HUDEP-2 (cell line): ENCODE results near the gene SUPT5H.
A peak's percentile ranks its signal among the peaks of the same experiment; 100 is the strongest.

Source experiments
- DNase-seq, 76 experiments: peaks; one replicate each; lab custom pipeline; 2025; ENCODE audit not compliant: unreplicated experiment in 76 of 76; lab: John Stamatoyannopoulos, UW

SUPT5H gene

DNA sequence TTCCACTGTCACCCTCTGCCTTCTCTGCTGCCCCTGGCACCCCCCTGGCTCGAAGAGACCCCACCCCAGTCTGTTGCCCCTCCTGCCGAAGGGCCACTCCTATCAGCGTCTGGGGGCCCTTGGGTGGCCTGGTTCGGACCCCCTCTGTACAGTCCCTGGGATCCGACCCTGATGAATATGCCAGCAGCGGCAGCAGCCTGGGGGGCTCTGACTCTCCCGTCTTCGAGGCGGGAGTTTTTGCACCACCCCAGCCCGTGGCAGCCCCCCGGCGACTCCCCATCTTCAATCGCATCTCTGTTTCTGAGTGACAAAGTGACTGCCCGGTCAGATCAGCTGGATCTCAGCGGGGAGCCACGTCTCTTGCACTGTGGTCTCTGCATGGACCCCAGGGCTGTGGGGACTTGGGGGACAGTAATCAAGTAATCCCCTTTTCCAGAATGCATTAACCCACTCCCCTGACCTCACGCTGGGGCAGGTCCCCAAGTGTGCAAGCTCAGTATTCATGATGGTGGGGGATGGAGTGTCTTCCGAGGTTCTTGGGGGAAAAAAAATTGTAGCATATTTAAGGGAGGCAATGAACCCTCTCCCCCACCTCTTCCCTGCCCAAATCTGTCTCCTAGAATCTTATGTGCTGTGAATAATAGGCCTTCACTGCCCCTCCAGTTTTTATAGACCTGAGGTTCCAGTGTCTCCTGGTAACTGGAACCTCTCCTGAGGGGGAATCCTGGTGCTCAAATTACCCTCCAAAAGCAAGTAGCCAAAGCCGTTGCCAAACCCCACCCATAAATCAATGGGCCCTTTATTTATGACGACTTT is 36.8 kb upstream of the SUPT5H start:
- peak in 8 of 76 experiments; percentile 26 to 40 (median 30) for DNase-seq

DNA sequence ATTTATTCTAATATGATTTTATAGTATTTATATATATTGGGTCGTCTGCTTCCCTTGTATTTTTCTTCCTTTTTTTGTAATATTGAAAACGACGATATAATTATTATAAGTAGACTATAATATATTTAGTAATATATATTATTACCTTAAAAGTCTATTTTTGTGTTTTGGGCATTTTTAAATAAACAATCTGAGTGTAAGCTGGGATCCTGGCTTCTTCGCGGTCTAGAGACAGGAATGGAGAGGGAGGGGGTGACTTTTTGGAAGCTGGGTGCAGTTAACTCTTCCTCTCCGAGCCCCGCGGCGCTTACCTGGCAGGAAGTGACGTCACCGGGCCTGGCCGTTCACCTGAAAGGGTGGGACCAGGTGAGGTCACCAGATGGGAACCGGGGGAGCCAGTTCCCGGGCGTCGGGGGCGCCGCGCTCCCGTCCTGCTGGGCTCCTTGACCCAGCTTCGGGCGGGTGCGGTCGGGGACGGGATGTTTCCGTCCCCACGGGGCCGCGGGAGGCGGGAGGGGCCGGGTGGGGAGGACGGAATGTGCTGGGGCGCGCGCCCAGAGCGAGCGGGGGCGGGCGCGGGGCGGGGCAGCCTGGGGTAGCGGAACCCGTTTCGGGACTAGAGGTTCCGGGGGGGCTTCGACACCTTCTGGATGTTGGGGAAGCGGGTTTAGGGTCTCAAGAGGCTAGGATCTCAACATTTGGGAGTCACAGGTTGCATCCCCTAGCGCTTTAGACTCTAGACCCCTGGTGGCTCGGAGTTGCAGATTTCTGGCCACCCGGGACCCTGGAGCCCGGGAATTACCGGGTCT is 36.0 kb upstream of the SUPT5H start:
- peak in 67 of 76 experiments; percentile 17 to 87 (median 70) for DNase-seq

DNA sequence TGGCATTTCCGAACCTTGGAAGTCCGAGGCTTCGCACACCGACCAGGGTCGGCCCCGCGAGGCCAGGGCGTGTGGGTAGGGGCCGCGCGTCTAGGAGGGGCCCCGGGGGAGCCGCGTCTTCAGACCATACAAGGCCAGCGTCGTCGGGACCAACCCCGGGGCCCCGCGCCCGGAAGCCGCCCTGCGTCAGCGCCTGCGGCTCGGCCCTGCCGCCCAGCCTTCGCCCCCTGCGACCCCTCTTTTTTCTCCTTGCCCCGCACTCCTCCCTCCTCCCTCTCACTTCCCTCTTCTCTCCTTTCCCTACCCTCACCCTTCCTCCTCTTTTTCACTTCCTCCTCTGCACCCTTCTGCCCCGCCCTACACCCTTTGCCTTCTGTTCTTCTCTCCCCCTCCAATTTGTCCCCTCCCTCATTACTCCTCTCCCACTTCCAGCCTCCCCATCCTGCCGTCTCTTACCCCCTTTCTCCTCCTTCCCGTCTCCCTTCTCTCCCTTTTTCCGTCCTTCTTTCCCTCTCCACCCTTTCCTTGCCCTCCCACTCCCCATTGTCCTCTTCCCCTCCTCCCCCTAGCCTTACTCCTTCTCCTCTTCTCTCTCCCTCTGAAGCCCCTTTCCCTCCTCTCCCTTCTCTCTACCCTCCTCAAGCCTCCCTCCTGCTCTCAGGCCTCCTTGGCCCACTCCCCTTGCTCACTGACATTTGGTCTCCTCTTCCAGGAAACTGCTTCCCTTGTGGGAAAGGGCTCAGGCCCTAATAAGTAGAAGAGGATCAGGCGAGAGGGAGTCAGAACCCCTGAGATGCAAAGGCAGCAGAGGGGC is 35.2 kb upstream of the SUPT5H start:
- peak in 22 of 76 experiments; percentile 23 to 82 (median 49) for DNase-seq

DNA sequence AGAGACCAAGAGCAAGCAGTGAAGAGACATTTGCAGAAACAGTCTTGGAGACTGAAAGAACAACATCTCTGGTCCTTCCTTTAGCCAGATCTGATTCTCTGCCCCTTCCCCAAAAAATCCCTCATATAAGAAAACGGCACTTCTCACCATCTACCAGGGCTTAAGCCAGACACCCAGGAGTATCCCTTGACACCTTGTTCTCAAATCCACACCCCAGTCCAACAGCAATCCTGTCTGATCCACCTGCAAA is 34.6 kb upstream of the SUPT5H start:
- DNase-seq = peak in 1 of 76 experiments; percentile 25

DNA sequence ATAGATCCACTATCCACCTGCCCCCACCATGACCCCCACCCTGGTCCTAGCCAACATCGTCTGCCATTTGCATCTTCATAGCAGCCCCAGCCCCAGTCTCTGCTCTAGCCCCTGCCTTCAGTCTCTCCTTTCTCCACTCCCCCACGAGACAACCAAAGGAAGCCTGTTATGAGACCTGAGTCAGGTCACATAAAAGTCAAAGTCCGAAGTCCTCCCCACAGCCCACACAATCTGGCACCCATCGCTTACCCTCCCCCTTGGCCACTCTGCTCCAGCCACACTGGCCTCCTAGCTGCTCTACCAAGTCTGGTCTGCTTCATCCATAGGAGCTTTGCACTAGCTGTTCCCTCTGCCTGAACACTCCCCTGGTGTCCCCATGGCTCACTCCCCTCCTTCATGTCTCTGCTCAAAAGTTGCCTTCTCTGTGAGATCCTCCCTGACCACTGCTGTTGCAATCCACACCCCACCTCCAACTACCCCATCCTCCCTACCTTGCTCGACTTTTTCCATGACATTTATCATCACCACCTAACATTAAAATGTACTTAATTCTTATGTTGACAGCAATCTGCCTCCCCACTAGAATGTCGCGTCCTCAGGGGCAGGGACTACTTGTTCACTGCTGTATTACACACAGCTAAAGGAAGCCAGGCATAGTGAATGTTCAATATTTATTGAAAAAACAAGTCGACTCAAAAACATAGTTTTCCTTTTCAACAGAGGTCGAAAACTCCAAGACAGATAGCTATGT is 34.1 kb upstream of the SUPT5H start:
- peak in 9 of 76 experiments; percentile 18 to 54 (median 40) for DNase-seq

DNA sequence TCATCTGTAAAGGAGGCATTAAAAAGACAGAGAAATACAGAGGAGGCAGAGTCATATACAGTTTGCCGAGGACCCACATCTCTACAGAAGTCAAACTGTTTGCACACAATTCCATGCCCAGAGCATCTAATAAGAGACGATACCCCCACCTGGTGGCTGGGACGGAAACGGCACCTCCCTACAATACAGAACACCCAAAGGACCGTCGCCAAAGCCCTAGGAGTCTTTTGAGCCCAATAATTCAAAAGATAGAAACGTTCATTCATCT is 33.6 kb upstream of the SUPT5H start:
- peak in 74 of 76 experiments; percentile 43 to 98 (median 90) for DNase-seq

DNA sequence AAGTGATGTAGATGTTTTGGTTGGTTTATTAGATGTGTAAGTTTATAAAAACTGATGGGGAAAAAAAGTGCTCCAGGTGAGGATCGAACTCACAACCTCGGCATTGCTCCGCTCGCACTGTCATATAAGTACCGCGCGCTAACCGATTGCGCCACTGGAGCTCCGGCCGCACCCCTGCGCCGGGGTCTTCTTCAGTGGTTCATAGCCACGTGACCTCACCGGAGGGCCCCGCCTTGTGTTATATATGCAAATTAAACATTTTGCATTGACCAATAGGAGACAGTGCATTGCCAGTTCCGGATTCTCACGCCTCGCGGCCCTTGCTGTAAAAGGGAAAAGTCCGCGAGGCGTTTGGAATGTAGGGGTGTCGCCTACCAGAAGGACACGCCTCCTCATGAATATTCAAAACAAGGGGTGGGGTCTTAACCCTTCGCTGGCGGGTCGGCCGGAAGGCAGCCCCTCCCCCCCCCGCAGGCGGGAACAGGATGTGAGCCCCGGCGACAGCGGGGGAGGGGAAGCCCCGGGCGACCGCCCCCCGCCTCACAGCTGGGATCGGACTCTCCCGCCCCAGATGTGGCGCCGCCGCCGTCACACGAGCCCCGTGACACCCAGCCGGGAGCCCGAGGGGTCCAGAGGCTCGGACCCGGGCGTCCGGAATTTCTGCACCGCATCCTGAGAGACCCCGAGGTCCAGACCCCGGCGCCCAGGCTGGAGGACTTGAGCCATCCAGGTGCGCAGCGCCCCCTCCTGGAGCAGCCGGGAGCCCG is 33.1 kb upstream of the SUPT5H start, which contains the start of gene PLEKHG2:
TSS of gene PLEKHG2 (plus strand) at position 570 of the 767 bp plus-strand sequence. CDS start 1,418 bp downstream, outside the sequence.
- peak; percentile 82 to 100 (median 98) for DNase-seq

DNA sequence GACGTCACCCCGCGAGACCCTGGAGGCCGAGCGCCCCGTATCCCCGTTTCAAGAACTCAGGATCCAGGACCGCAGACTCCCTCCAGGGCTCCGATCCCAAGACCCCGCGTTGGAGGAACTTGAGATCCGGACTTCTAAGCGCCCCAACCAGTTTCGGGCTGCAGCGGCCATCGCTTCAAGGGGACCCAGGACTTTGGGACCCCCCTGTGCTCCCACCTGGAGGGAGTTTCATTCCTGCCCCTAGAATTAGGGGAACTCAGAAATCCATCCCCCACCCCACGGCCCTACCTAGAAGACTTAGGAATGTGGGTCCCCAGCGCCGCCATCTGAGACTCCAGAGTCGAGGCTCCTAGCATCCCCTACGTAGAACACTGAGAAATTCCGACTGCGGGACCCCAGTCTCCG is 32.5 kb upstream of the SUPT5H start:
- DNase-seq = no peak

DNA sequence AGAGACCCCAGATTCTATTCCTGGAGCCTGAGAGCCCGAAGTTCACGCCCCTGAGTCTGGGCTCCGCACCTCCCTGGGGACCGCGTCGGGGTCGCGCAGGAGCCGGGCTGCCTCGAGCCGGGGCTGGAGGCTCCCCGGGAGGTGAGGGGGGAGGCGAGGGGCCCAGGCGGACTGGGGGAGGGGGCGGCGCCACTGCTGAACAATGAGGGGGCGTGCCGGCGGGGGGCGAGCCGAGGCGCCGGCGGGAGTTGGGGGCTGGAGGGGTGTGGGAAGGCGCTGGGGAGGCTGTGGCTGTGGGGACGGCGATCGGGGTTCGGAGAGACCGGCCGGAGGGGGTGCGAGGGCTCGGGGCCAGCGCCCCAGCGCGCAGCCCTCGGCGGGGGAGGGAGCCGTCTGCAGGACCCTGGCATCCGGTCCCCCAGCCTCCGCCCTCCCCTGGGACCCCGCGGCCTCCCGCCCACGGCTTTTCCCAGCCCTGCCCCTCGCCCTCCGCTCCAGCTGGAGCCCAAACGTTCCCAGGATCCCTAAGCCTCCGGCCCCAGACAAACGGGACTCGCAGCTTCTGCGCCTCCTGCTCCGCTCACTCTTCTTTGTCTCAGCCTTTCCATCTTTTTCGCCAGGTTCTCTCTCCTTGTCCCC is 32.0 kb upstream of the SUPT5H start:
- no peak for DNase-seq

DNA sequence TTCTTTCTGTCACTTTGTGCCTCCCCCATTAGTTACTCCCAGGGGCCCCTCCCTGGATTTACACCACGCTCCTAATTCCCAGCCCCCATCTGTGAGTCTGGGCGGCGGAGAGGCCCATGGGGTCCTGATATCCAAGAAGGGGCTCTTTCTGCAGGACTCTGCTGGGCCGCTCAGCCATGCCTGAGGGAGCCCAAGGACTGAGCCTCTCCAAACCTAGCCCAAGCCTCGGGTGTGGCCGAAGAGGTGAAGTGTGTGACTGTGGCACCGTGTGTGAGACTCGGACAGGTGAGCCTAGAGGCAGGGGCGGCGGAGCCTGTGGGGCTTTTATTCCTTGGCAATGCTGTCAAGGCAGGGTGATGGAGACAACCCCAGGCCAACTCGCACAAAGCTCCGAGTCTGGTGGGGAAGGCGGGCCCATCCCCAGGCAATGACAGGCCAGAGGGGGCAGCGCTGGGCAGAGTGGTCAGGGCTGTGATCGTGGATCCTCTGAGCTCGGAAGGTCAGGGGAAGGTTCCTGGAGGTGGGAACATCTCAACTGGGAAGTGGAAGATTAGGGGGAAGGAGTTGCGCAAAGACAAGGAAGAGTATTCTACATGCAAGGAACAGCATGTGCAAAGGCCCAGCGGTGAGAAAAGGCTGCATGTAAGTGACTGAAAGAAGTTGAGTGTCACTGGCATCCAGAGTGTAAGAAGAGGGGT is 31.3 kb upstream of the SUPT5H start:
- DNase-seq = no peak

DNA sequence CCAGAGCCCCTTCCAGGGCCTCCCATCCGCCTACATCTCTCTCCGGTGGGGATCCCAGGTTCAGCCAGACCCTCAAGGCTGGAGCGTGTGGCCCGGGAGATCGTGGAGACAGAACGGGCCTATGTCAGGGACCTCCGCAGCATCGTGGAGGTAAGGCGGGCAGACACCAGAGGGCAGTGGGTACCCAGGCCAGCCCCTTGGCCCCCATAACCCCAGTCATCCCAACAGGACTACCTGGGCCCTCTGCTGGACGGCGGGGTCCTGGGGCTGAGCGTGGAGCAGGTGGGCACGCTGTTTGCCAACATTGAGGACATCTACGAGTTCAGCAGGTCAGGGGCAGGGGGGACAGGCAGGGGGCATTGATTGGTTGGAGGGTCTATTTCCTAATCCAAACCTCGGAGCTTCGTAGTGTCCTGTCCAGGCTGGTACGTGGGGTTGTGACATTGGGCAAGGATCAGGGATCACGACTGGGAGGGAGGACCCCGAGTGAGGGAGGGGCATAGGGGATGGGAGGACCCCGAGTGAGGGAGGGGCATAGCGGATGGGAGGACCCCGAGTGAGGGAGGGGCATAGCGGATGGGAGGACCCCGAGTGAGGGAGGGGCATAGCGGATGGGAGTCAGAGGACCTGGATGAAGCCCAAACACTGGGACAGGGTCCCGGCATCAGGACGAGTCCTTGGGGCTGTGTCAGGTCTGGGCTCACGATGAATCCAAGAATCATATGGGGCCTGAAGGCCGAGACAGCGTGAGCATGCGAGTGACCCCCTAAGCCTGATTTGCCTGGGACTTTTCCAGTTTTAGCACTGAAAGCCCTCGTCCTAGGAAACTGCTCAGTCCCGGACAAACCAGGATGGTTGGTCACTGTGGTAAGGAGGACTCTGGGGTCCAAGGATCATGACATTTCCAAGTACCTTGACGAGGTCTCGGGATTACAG is 30.0 kb upstream of the SUPT5H start:
- no peak for DNase-seq

DNA sequence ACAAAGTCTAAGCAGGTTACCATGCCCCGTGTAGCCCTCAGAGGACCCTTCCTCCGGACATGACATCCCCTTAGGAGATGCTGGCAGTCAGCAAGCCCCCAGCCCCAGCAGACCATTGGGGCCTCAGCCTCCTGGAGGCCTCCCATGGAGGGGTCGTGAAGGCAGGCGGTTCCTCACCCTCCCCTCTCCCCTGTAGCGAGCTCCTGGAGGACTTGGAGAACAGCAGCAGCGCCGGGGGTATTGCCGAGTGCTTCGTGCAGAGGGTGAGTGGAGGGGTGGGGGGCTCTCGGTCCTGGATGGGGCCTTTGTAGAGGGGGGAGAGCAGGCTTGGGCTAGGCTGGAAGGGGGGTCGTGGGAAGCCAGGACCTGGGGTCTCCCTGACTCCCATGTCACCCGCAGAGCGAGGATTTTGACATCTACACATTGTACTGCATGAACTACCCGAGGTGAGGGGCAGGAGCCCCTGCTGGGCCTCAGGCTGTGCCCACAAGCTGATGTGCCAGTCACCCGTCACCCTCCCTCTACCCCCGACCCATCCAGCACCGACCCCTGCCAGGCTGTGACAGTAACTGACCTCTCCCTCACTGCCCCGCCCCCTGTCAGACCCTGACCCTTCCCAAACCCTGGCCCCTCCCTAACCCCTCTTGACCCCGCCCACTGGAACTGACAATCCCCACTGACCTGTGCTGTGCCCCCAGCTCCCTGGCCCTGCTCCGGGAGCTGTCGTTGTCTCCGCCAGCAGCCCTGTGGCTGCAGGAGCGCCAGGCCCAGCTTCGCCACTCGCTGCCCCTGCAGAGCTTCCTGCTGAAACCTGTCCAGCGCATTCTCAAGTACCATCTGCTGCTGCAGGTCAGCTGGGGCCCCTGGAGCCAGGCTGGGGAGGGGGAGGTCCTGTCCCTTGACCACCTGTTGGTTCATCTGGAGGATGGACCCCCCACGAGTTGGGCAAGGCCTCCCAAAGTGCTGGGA is 28.9 kb upstream of the SUPT5H start:
- no peak for DNase-seq

DNA sequence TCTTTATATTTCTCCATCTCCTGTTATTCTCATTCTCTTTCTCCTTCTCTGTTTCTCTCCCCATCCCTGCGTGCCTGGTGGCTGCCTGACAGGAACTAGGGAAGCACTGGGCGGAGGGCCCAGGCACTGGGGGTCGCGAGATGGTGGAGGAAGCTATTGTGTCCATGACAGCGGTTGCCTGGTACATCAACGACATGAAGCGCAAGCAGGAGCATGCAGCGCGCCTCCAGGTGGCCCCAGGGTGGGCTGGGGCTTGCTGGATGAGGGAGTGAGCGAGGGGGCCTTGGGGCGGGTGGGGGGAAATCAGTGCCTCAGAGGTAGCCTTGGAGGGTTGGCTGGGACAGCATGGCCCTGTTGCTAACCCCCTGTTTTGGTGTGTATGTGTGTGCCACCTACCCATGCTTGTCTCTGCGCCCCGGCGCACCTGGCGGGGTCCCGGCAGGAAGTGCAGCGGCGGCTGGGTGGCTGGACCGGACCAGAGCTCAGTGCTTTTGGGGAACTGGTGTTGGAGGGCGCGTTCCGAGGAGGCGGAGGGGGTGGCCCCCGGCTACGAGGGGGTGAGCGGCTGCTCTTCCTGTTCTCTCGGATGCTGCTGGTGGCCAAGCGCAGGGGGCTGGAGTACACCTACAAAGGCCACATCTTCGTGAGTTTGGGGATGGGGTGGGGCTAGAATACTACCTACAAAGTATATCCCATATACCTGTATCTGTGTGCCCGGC is 27.8 kb upstream of the SUPT5H start:
- DNase-seq = no peak

DNA sequence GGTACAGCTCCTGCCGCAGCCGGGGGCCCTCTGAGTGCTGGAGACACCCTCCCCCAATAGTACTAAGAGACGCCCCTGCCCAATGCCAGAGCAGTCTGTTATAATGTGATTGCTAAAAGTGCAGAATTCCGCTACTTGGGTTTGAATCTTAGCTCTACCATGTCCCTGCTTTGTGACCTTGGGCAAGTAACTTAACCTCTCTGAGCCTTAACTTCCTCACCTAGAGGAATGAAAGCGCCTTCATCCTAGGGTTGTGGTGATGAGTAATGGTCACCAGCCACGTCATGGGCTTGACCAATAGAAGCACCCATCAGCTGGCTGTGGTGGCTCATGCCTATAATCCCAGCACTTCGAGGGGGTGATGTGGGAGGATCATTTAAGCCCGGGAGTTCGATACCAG is 26.4 kb upstream of the SUPT5H start:
- DNase-seq = no peak

DNA sequence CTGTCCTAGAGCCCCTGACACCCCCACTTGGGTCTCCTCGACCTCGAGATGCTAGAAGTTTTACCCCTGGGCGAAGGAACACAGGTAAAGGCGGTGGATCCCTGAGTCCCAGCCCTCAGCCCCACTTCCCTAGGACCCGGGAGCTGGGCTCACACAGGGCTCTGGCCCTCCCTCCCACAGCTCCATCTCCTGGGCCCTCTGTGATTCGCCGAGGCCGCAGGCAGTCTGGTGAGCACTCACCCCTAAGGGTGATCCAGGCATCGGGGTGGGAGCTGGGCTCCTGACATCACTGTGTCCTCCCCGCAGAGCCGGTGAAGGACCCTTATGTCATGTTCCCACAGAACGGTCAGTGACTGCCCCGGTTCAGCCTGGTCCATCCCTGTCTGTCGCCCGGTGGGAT is 24.6 kb upstream of the SUPT5H start:
- no peak for DNase-seq

DNA sequence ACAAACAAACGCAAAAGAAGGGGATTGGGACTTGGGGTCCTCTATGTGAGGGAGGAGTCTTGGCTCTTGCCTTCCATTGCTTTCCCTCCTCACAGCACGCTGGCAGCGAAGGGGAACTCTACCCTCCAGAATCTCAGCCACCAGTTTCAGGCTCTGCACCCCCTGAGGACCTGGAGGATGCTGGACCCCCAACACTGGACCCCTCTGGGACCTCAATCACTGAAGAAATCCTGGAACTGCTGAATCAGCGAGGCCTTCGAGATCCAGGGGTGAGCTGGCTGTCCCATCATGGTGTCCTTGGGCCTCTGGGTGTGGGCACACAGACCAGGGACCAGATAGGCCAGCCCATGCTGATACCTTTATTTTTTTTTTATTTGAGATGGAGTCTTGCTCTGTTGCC is 23.4 kb upstream of the SUPT5H start:
- no peak for DNase-seq
